Limb (tissue), 2 donors: ENCODE data around the gene IGLL5.

Experiments used
- DNase-seq, 2 donors: peaks; one replicate each; pipeline ENCODE4 v3.0.0-alpha.2; 2016; ENCODE audit errors: extremely low spot score in 2 of 2

The IGLL5 gene

GRCh38 chr22:22863001-22863400 lies 24.6 kb upstream of the IGLL5 start:
- no peak for DNase-seq

DNA sequence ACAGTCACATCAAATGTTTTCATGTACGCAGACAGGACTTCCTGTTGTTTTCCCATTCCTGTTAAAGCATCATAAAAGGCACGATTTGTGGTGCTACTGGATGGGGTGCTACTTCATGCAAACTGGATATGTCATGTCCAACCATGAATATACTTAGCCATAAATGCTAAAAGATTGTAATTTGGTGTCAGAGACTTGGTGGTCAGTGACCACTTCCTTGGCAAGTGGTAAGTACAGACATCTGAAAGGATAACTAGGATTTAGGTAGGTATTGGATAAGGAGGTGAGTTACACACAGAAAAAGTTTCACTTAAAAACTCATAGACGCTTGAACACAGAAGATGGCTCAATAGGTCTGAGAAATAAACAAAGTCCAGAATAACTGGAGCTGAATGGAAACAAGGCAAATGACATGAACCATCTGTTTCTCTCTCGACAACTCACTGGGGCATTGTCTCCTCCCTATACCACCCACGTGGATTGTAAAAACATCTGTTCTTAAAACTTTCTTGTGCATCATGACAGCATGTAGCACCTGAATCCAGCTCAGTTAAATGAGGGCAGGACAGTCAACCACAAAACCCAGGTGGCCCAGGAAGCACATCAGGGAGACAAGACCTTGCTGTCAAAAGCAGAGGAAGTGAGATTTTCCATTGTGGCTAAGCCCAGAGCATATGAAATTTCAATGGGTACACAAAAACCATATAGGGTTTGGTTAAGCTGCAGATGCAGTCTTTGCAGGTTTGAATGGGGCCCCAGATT lies 22.1 kb upstream of the IGLL5 start:
- no peak for DNase-seq

GRCh38 chr22:22866381-22867111 lies 21.1 kb upstream of the IGLL5 start:
- DNase-seq: peak in 1 of 2 donors; percentile 9

GRCh38 chr22:22867996-22868715 lies 19.5 kb upstream of the IGLL5 start:
- no peak for DNase-seq

GRCh38 chr22:22870577-22871404 lies 16.8 kb upstream of the IGLL5 start:
- DNase-seq: no peak

GRCh38 chr22:22871536-22872278 lies 15.9 kb upstream of the IGLL5 start:
- DNase-seq: no peak

GRCh38 chr22:22872722-22873708 lies 14.6 kb upstream of the IGLL5 start:
- no peak for DNase-seq

- DNase-seq: peak; percentile 15 to 64
Observed at GRCh38 chr22:22877523-22878210, 9.9 kb upstream of the IGLL5 start.

GRCh38 chr22:22878211-22878570 lies 9.4 kb upstream of the IGLL5 start:
- DNase-seq: no peak

DNA sequence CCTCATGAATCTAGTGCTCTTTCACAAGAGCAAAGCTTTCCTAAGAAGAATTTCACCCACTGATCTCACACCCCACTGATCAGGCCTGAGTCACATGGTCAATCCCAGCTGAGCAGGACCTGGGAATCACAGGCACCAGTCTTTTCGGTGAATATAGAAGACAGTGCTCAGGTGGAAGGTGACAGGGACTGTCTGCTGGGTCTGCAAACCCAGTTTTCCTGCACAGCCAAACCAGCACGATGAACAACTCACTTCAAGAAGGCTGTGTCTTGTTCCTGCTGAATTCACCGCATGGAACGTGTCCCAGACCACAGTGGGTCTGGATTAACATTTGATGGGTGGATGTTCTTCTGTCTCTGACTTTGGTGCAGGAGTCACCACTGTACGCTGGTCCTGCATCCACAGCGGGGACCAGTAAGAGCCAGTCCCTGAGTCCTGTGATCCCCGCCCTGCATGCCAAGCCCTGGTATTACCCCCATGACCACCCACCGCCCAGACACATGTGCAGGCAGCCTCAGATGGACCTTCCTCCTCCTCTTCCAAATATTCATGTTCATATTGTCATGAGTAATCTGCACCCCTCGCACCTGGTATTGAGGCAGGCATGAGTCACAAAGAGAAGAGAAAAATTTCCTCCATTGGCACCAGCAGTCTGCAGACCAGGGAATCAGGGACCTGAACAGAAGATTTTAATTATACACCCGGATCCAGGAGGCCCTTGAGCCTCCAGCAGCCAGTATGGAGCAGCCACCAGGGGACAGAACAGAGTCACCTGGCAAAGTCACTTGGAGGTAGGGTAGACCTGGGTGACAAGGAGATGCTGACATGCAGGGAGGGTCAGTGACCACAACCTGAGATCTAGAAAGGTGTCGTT lies 8.6 kb upstream of the IGLL5 start:
- no peak for DNase-seq

GRCh38 chr22:22879675-22880155 lies 7.9 kb upstream of the IGLL5 start:
- DNase-seq: no peak

DNA sequence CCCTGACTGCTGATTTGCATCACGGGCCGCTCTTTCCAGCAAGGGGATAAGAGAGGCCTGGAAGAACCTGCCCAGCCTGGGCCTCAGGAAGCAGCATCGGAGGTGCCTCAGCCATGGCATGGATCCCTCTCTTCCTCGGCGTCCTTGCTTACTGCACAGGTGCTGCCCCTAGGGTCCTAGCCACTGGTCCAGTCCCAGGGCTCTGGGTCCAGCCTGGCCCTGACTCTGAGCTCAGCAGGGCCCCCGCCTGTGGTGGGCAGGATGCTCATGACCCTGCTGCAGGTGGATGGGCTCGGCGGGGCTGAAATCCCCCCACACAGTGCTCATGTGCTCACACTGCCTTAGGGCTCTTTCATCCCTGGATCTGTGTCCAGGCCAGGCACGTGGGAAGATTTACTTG lies 7.0 kb upstream of the IGLL5 start:
- no peak for DNase-seq

- no peak for DNase-seq
Observed at GRCh38 chr22:22881116-22882000, 6.3 kb upstream of the IGLL5 start.

DNA sequence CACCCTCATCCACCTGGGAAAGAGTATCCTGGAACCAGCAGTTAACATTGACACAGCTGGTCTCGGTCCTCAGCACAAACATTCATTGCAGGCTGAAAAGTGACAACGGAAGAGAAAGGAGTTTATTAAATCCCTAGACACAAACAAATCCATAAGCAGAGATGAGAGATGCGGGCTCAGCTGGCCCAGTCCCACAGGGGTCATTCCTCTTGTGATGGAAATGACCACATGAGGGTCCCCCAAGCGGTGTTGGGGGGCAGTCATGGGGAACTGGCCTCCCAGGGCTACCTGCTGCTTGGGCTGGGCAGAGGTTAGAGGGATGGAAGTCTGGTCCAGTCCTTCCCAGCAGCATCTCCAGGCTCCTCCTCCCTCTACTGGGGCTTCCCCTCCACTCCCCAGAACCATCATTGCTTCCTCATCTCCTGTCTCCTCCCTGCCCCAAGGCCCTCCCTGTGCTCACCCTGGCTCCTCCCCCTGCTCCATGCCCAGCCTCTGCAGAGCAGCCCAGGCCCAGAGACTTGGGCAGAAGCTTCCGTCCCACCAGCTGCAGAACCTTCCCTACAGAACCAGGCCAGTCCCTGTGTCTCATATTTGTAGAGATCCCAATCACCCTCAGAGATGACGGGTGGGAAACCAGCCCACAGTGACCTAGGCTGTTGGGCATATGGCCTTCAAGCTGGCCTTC lies 5.4 kb upstream of the IGLL5 start:
- DNase-seq: no peak

DNA sequence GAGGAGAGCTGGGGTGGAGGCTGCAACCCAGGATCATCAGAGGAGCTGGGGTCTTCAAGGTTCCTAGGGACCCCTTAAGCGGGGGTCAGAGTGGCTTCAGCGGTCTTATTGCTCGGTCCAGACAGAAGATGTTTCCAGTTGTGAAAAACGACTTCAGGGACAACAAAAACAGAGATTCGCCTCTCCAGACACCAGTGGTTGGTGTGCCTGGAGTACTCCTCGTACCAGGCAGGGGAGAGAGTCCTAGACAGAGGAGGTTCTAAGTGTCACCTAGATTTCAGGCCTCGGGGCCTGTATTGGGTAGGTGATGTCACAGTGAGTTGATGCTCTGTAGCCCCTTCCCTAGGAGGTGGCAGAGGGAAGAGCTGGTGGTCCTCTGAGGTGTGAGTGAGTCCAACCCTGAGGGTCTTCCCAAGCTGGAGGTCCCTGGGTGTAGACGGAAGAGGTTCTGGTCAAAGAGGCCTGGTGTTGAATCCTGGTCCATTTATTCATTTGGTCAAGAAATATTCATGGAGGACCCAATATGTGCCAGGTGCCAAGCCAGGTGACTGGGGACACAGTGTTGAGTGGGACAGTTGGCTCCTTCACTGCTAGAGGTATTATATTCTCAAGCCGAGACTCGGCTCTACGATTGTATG lies 4.4 kb upstream of the IGLL5 start:
- no peak for DNase-seq
